Activated T-helper 2 cell treated with anti-CD3 and anti-CD28 coated beads, Interferon-gamma antibody, Interleukin-2, Interleukin-4, amounts not matched to agents 10 μg/mL and 5 μg/mL and 100 μg/mL, durations not matched to agents 14 hours and 24 hours and 36 hours (primary cell): ENCODE measurements around the gene FARP1. TPM values are rescaled to one million over a fixed set of nuclear protein-coding genes. Genes with fewer than 3 reads are reported as not detected.
"Not testable (repeated sequence)": the region's sequence is repeated elsewhere in the genome, so short reads cannot be mapped to it uniquely, and the experiment has no call there.

ENCODE experiments used
- DNase-seq: peaks from one replicate; pipeline ENCODE4 v3.0.0; 2021; ENCODE audit warnings: low spot score
- H3K27ac Mint-ChIP-seq: one replicate; pipeline ENCODE4 v1.8.0; 2021; ENCODE audit warnings: mixed read lengths
- H3K27me3 Mint-ChIP-seq: one replicate; pipeline ENCODE4 v1.8.0; 2021; ENCODE audit warnings: low read depth, mixed read lengths
- H3K36me3 Mint-ChIP-seq: one replicate; pipeline ENCODE4 v1.8.0; 2021; ENCODE audit warnings: low read depth, mixed read lengths
- H3K4me1 Mint-ChIP-seq: one replicate; pipeline ENCODE4 v1.8.0; 2021; ENCODE audit warnings: low read depth, mixed read lengths
- H3K4me3 Mint-ChIP-seq: one replicate; pipeline ENCODE4 v1.8.0; 2021; ENCODE audit warnings: low read depth, mild to moderate bottlenecking, moderate library complexity, mixed read lengths
- H3K9me3 Mint-ChIP-seq: one replicate; pipeline ENCODE4 v1.8.0; 2021; ENCODE audit warnings: mixed read lengths
- intact Hi-C: fragments of 100-400 bp; cut with micrococcal nuclease; formaldehyde crosslinking; loops from one replicate; pipeline ENCODE4 v1.15.1; 2023
- total RNA-seq: library from RNA; stranded (reverse); gene quantifications from 2 replicates; pipeline ENCODE4 v1.2.3, GENCODE V29; 2022

The FARP1 gene
- total RNA-seq, 1 donor from 2014 or later: 0.89 TPM

GRCh38 chr13:98219685-98220084 lies 76.8 kb downstream of the FARP1 start:
- peaks cover 2% of the 10 kb centered on the region for H3K27me3 Mint-ChIP-seq
- intact Hi-C loops: no loop called here
- no peak overlapping the region for H3K27ac Mint-ChIP-seq
- DNase-seq: no peak
- no peak overlapping the region for H3K4me3 Mint-ChIP-seq
- no peaks in the 10 kb centered on the region for H3K4me1 Mint-ChIP-seq
- H3K36me3 Mint-ChIP-seq: no peaks in the 10 kb centered on the region
- H3K9me3 Mint-ChIP-seq: no peaks in the 10 kb centered on the region

GRCh38 chr13:98220271-98220791 lies 77.4 kb downstream of the FARP1 start:
- intact Hi-C loops: no loop called here

DNA sequence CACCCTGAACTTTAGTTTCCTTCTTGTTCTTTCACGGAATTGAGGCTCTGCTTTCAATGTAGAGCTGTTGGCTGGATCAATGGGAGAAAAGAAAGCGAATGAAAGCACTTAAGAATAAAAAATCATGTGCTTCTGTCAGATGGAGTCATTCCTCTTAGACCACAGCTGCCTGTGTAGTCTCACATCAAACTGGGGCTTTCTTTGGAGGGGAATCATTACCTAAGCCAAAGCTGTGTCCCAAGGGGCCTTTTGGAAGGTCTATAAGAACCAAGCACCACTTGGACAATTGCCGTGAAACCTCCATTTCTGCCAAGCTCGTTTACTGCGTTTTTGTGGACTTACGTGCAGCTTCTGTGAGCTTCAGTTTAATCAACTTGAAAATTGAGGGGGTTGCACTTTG lies 78.3 kb downstream of the FARP1 start:
- Mint-ChIP-seq H3K9me3 (no peaks in the 10 kb centered on the region), H3K27me3 (peaks cover 2% of the 10 kb centered on the region), H3K4me3 (no peak overlapping the region), H3K27ac (no peak overlapping the region), H3K36me3 (no peaks in the 10 kb centered on the region), H3K4me1 (no peaks in the 10 kb centered on the region)
- intact Hi-C loops: no loop called here
- no peak for DNase-seq

More at GRCh38 chr13:98220271-98220791, 77.4 kb downstream of the FARP1 start:
- peaks cover 2% of the 10 kb centered on the region for H3K27me3 Mint-ChIP-seq
- no peaks in the 10 kb centered on the region for H3K9me3 Mint-ChIP-seq
- H3K4me1 Mint-ChIP-seq: no peaks in the 10 kb centered on the region
- H3K27ac Mint-ChIP-seq: no peak overlapping the region
- no peak for DNase-seq
- no peak overlapping the region for H3K4me3 Mint-ChIP-seq
- H3K36me3 Mint-ChIP-seq: no peaks in the 10 kb centered on the region

DNA sequence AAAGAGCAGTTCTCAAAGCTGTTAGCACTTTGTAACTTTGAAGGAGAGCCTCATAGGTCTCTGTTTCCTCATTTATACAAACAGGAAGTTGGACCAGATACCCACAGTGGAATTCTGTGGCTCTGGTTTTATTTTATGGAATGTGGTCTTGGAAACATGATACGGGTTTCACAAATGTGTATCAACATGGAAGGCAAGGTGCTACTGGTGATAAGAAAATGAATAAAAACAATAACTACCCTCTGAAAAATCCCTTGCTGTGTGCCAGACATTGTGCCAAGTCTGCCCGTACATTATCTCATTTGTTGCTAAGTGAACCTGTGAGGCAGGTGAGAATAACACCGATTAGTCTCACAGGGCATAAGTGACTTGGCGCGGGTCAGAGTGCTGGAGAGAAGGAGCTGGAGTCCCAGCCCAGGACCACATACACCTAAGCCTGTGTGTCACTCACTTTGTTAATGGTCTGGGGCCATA lies 79.2 kb downstream of the FARP1 start:
- H3K36me3 Mint-ChIP-seq: no peaks in the 10 kb centered on the region
- no peak overlapping the region for H3K4me3 Mint-ChIP-seq
- H3K9me3 Mint-ChIP-seq: no peaks in the 10 kb centered on the region
- no peaks in the 10 kb centered on the region for H3K4me1 Mint-ChIP-seq
- H3K27me3 Mint-ChIP-seq: peaks cover 2% of the 10 kb centered on the region
- no peak for DNase-seq
- intact Hi-C loops: no loop called here
- H3K27ac Mint-ChIP-seq: no peak overlapping the region

GRCh38 chr13:98222816-98223215 lies 79.9 kb downstream of the FARP1 start:
- no peak for DNase-seq
- Mint-ChIP-seq H3K36me3 (no peaks in the 10 kb centered on the region), H3K27me3 (peaks cover 2% of the 10 kb centered on the region), H3K9me3 (no peaks in the 10 kb centered on the region), H3K4me1 (no peaks in the 10 kb centered on the region), H3K27ac (no peak overlapping the region), H3K4me3 (no peak overlapping the region)
- intact Hi-C loops: no loop called here

DNA sequence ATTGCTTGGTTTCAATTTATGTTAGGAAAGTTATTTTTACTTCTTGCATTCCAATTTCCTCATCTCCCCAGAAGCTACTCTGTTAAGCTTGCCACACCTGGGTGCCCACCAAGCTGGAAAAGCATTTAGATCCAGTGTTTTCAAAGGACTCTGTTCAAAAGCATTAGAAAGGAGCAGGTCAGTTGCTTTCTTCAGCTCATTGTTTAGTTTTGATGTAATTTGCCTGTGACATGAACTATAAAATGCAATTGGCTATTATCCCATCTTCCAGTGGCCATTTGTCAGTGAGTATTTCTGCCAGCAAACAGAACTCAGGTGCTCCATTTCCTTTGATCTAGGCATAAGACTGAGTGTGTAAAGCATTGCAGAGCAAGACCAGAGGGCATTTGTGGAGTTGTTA lies 80.8 kb downstream of the FARP1 start:
- intact Hi-C loops: no loop called here
- H3K4me1 Mint-ChIP-seq: no peaks in the 10 kb centered on the region
- H3K4me3 Mint-ChIP-seq: no peak overlapping the region
- H3K27me3 Mint-ChIP-seq: peaks cover 1% of the 10 kb centered on the region
- no peaks in the 10 kb centered on the region for H3K36me3 Mint-ChIP-seq
- no peaks in the 10 kb centered on the region for H3K9me3 Mint-ChIP-seq
- DNase-seq: no peak
- no peak overlapping the region for H3K27ac Mint-ChIP-seq

GRCh38 chr13:98224557-98224956 lies 81.7 kb downstream of the FARP1 start:
- no peak overlapping the region for H3K4me3 Mint-ChIP-seq
- H3K27ac Mint-ChIP-seq: no peak overlapping the region
- H3K4me1 Mint-ChIP-seq: no peaks in the 10 kb centered on the region
- DNase-seq: no peak
- peaks cover 1% of the 10 kb centered on the region for H3K27me3 Mint-ChIP-seq
- no peaks in the 10 kb centered on the region for H3K9me3 Mint-ChIP-seq
- no peaks in the 10 kb centered on the region for H3K36me3 Mint-ChIP-seq
- intact Hi-C loops: no loop called here

DNA sequence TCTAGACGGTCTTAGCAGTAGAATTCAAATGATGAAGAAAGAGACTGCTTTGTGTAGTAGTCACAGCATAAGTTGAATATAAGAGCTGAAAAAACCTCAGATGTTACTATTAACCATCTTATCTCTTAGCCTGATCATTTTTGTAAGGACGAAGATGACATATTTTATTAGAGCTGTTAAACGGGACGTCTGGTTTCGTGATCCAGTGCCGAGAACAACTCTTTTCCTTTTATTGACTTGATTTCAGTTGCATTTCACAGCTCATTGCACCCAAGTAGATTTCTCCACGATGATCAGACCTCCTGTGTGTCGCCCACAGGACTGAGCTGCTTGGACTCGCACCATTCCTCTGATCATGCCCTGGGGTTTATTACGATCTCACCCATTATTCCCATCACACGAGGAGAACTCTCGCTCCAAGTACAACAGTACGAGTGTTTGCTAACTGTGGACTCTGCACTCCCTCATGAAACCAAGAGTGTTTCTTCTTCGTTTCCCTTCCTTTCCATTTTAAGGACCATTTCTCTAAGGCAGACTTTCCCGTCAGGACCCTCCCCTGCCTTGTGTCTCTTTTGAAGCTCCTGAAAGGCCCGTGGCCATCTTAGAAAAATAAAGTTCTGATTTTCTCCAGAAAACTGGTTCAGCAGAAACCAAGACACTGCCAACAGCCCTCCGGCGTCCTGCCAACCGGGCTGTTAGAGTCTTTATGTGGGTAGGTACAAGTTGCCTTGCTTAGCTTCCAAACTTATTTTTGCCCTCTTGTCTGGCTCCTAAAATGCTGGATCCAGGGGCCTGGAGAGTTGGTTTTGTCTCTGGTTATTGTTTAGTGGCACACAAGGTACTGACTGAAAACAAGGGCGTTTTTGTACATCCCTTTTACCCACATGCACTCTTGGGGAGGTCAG lies 82.4 kb downstream of the FARP1 start:
- Mint-ChIP-seq H3K9me3 (no peaks in the 10 kb centered on the region), H3K4me3 (no peak overlapping the region), H3K4me1 (no peaks in the 10 kb centered on the region), H3K27me3 (peaks cover 1% of the 10 kb centered on the region), H3K27ac (no peak overlapping the region), H3K36me3 (no peaks in the 10 kb centered on the region)
- intact Hi-C loops: no loop called here
- DNase-seq: no peak

GRCh38 chr13:98226496-98226895 lies 83.6 kb downstream of the FARP1 start:
- DNase-seq: no peak
- Mint-ChIP-seq H3K36me3 (no peaks in the 10 kb centered on the region), H3K27me3 (no peaks in the 10 kb centered on the region), H3K27ac (no peak overlapping the region), H3K4me3 (no peak overlapping the region), H3K9me3 (no peaks in the 10 kb centered on the region), H3K4me1 (no peaks in the 10 kb centered on the region)
- intact Hi-C loops: no loop called here

GRCh38 chr13:98228661-98229341 lies 85.9 kb downstream of the FARP1 start:
- Mint-ChIP-seq H3K4me1 (no peaks in the 10 kb centered on the region), H3K9me3 (no peaks in the 10 kb centered on the region), H3K27ac (no peak overlapping the region), H3K4me3 (no peak overlapping the region), H3K27me3 (no peaks in the 10 kb centered on the region), H3K36me3 (no peaks in the 10 kb centered on the region)
- no peak for DNase-seq
- intact Hi-C loops: no loop called here

DNA sequence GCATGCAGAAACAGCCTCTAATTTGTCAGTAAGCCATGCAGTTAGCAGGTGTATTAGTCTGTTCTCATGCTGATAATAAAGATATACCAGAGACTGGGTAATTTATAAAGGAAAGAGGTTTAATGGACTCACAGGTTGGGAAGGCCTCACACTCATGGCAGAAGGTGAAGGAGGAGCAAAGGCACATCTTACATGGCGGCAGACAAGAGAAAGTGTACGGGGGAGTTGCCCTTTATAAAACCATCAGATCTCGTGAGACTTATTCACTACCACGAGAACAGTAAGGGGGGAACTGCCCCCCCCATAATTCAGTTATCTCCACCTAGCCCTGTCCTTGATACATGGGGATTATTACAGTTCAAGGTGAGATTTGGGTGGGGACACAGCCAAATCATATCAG lies 87.9 kb downstream of the FARP1 start:
- H3K4me1 Mint-ChIP-seq, DNase-seq, H3K36me3 Mint-ChIP-seq, H3K9me3 Mint-ChIP-seq, intact Hi-C loops, H3K27me3 Mint-ChIP-seq, H3K4me3 Mint-ChIP-seq, H3K27ac Mint-ChIP-seq: not testable (repeated sequence)

DNA sequence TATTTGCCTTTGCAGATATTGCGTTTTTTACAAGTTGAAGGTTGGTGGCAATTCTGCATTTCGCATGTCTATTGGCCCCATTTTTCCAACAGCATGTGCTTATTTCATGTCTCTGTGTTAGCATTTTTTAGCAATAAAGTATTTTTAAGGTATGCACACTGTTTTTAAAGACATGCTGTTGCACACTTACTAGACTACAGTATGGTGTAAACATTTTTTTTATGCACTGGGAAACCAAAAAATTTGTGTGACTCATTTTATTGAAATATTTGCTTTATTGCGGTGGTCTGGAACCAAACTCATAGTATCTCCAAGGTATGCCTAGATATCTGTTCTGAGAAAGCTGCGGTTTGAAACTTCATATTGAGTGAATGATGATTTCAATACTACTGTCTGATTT lies 89.6 kb downstream of the FARP1 start:
- Mint-ChIP-seq H3K36me3 (no peaks in the 10 kb centered on the region), H3K27ac (no peak overlapping the region), H3K4me1 (no peaks in the 10 kb centered on the region), H3K4me3 (no peak overlapping the region), H3K27me3 (no peaks in the 10 kb centered on the region), H3K9me3 (no peaks in the 10 kb centered on the region)
- intact Hi-C loops: no loop called here
- no peak for DNase-seq

- intact Hi-C loops: no loop called here
- no peak for DNase-seq
- Mint-ChIP-seq H3K27me3 (no peaks in the 10 kb centered on the region), H3K27ac (no peak overlapping the region), H3K36me3 (no peaks in the 10 kb centered on the region), H3K4me1 (no peaks in the 10 kb centered on the region), H3K9me3 (no peaks in the 10 kb centered on the region), H3K4me3 (no peak overlapping the region)
These were observed 90.2 kb downstream of the FARP1 start for GRCh38 chr13:98233127-98233526.
